K562 (cell line): Measurements from ENCODE around the gene NRXN3. TPM values are rescaled to one million over a fixed set of nuclear protein-coding genes. Genes with fewer than 3 reads are reported as not detected.

ENCODE experiments used
- ATAC-seq: fragments of 200-7000 bp; cut with Tn5 transposase; 3 replicates; pipeline ENCODE4 v1.9.1; 2020; ENCODE audit warnings: moderate library complexity
- BruUV-seq: library from RNA; stranded (reverse); fragments of 400-500 nt; replicated peaks from 2 replicates; lab custom pipeline; 2021; lab: Mats Ljungman, UMichigan
- CTCF ChIA-PET: fragments of 300-600 bp; formaldehyde crosslinking; extraction: SDS; loops from one replicate; lab custom pipeline; 2021; ENCODE audit warnings: low intra/inter-chr PET ratio; lab: Yijun Ruan, JAX
- POLR2A ChIA-PET: fragments of 300-600, 350-650 bp; sonication (Branson Sonifier 250); formaldehyde crosslinking; extraction: SDS; loops from one replicate; lab custom pipeline; 2021; ENCODE audit warnings: antibody characterized with exemption, inconsistent platforms; lab: Yijun Ruan, JAX
- DNase-seq, 4 experiments: peaks; one replicate each; pipeline versions ENCODE4 v3.0.0 to v3.0.0-alpha.2; 2011 to 2018; ENCODE audit warnings: low spot score in 3 of 4, mixed read lengths in 3 of 4; ENCODE audit errors: extremely low read depth in 1 of 4
- FAIRE-seq: peaks from 2 replicates; lab custom pipeline; 2011; peaks lifted over from hg19 to GRCh38; lab: Jason Lieb, UNC
- H2AFZ ChIP-seq: 2 replicates; pipeline ENCODE4 v1.6.0; 2011; ENCODE audit warnings: low read depth, low read length, control low read depth, inconsistent platforms
- H3K27ac ChIP-seq: fragments of 200-600 bp; 3 replicates; pipeline ENCODE4 v1.8.0; 2011; ENCODE audit warnings: low read depth, mild to moderate bottlenecking, control low read depth, inconsistent platforms, low read length, moderate library complexity, mixed read lengths; ENCODE audit errors: extremely low read depth
- H3K27me3 ChIP-seq, 2 experiments: fragments of 300-600 bp in 1 of 2; 2 replicates in 1 of 2; 3 replicates in 1 of 2; pipeline versions ENCODE4 v1.6.0 to v1.8.0; 2011; ENCODE audit warnings: inconsistent platforms in 2 of 2, low read length in 2 of 2, mild to moderate bottlenecking in 1 of 2, mixed read lengths in 1 of 2, moderate library complexity in 1 of 2; ENCODE audit not compliant: control insufficient read depth in 2 of 2, insufficient read depth in 2 of 2
- H3K36me3 ChIP-seq: fragments of 300-600 bp; 3 replicates; pipeline ENCODE4 v1.8.0; 2011; ENCODE audit warnings: mild to moderate bottlenecking, low read length, inconsistent platforms; ENCODE audit not compliant: control insufficient read depth, insufficient read depth
- H3K4me1 ChIP-seq, 2 experiments: fragments of 200-600 bp in 1 of 2; replicated peaks in 1 of 2; 2 replicates in 1 of 2; 3 replicates in 1 of 2; pipeline versions ENCODE4 v1.5.1 to v1.8.0; 2011; ENCODE audit warnings: inconsistent platforms in 2 of 2, low read length in 2 of 2, mild to moderate bottlenecking in 1 of 2, mixed read lengths in 1 of 2, moderate library complexity in 1 of 2; ENCODE audit not compliant: control insufficient read depth in 2 of 2, insufficient read depth in 2 of 2
- H3K4me2 ChIP-seq: 2 replicates; pipeline ENCODE4 v1.6.1; 2011; ENCODE audit warnings: low read length, control low read depth, inconsistent platforms, mixed read lengths; ENCODE audit not compliant: insufficient read depth
- H3K4me3 ChIP-seq: fragments of 200-600 bp; sonication (generic), shearing (Covaris generic); 2 replicates; pipeline ENCODE4 v1.5.1; 2016; ENCODE audit warnings: control low read depth, inconsistent platforms
- H3K79me2 ChIP-seq: fragments of 200-600 bp; 3 replicates; pipeline ENCODE4 v1.8.0; 2011; ENCODE audit warnings: low read length, inconsistent platforms; ENCODE audit not compliant: control insufficient read depth, insufficient read depth
- H3K9ac ChIP-seq, 2 experiments: 2 replicates each; pipeline versions ENCODE4 v1.6.0 to v1.6.1; 2011; ENCODE audit warnings: low read depth in 2 of 2, low read length in 2 of 2, control low read depth in 1 of 2, inconsistent platforms in 1 of 2, mild to moderate bottlenecking in 1 of 2, mixed read lengths in 1 of 2; ENCODE audit not compliant: insufficient read depth in 1 of 2
- H3K9me1 ChIP-seq: one replicate; pipeline ENCODE4 v1.6.0; 2011; ENCODE audit warnings: inconsistent platforms, mild to moderate bottlenecking, low read length, moderate library complexity; ENCODE audit not compliant: control insufficient read depth, insufficient read depth
- H3K9me3 ChIP-seq: replicated peaks from 2 replicates; pipeline ENCODE4 v1.5.1; 2011; ENCODE audit warnings: low read depth, low read length, inconsistent platforms; ENCODE audit not compliant: control insufficient read depth, insufficient read depth
- H4K20me1 ChIP-seq: replicated peaks from 2 replicates; pipeline ENCODE4 v1.6.1; 2011; ENCODE audit warnings: low read length, inconsistent platforms, mixed read lengths; ENCODE audit not compliant: control insufficient read depth, insufficient read depth
- CAMTA2 ChIP-seq: fragments of 250-450 bp; sonication (Bioruptor Pico); conservative IDR thresholded peaks from 2 replicates; pipeline ENCODE4 v1.5.1; 2022
- CHD2 ChIP-seq: IDR thresholded peaks from 2 replicates; pipeline ENCODE4 v1.6.1; 2011; ENCODE audit warnings: low read depth, low read length
- CREB5 ChIP-seq: fragments of 250-450 bp; sonication (Bioruptor Pico); IDR thresholded peaks from 2 replicates; pipeline ENCODE4 v1.5.0; 2020; ENCODE audit warnings: mild to moderate bottlenecking
- GABPB1 ChIP-seq: sonication (generic); formaldehyde crosslinking; IDR thresholded peaks from 2 replicates; pipeline ENCODE4 v1.8.0; 2022; ENCODE audit warnings: mild to moderate bottlenecking, missing genetic modification reagents
- HDAC2 ChIP-seq: fragments of 450-650 bp; IDR thresholded peaks from 2 replicates; pipeline ENCODE4 v1.6.1; 2016; ENCODE audit warnings: mild to moderate bottlenecking
- HMGN3 ChIP-seq: IDR thresholded peaks from 2 replicates; pipeline ENCODE4 v1.6.1; 2011; ENCODE audit warnings: borderline replicate concordance, low read depth, mild to moderate bottlenecking, mixed read lengths, low read length; ENCODE audit not compliant: insufficient read length; ENCODE audit errors: extremely low read depth
- KLF13 ChIP-seq: fragments of 450-650 bp; IDR thresholded peaks from 2 replicates; pipeline ENCODE4 v1.6.1; 2016; ENCODE audit warnings: missing genetic modification characterization, low read depth, mild to moderate bottlenecking, missing compliant biosample characterization, moderate library complexity, borderline replicate concordance
- RCOR1 ChIP-seq, 2 experiments: IDR thresholded peaks; 2 replicates each; pipeline ENCODE4 v1.6.1; 2012; ENCODE audit warnings: low read depth in 2 of 2, low read length in 2 of 2, borderline replicate concordance in 1 of 2, improper control_type of control experiment in 1 of 2
- ZFP36 ChIP-seq: fragments of 150-350 bp; IDR thresholded peaks from 2 replicates; pipeline ENCODE4 v1.6.1; 2018; ENCODE audit warnings: low read length, low read depth; ENCODE audit not compliant: partially characterized antibody
- WGBS: fragments of 100-300 bp; shearing (Covaris generic); methylation state at CpG from one replicate; pipeline ENCODE4 v1.1.6; 2016; ENCODE audit warnings: low coverage, mixed read lengths; ENCODE audit not compliant: insufficient coverage; ENCODE audit errors: missing lambda C conversion rate; 5-methylcytosine and 5-hydroxymethylcytosine counted together
- in situ Hi-C: fragments of 300-500 bp; cut with MboI; formaldehyde crosslinking; loops from 4 replicates; pipeline ENCODE4 v1.15.0; 2018; ENCODE audit warnings: inconsistent platforms, mixed read lengths
- intact Hi-C: fragments of 100-400 bp; cut with micrococcal nuclease; formaldehyde crosslinking; loops from 2 replicates; pipeline ENCODE4 v1.14.2; 2022
- polyA plus RNA-seq, 8 experiments: library from polyadenylated mRNA; depleted of rRNA in 4 of 8; stranded (reverse) in 5 of 8; unstranded in 3 of 8; fragments of >200 nt; fragmentation: Nextera tagmentation in 2 of 8; fragmentation: Illumina TruSeq in 1 of 8; extraction: Ambion mirVana in 2 of 8; extraction: Trizol in 1 of 8; gene quantifications; 2 replicates each; pipeline versions ENCODE4 v1.2.1 to v1.2.3, GENCODE V29; 2011 to 2014; ENCODE audit warnings: inconsistent platforms in 1 of 8, missing spikeins in 1 of 8
- total RNA-seq, 7 experiments: library from RNA; depleted of rRNA in 6 of 7; stranded (reverse); fragments of >200 nt in 6 of 7; fragmentation: Illumina TruSeq in 2 of 7; extraction: Trizol in 2 of 7; gene quantifications; 2 replicates each; pipeline versions ENCODE4 v1.2.1 to v1.2.3, GENCODE V29; 2011 to 2021; ENCODE audit warnings: low replicate concordance in 1 of 7

NRXN3 gene
- total and polyA plus RNA-seq, 9 of the 15 experiments (the other 6 are each of a cell fraction or from before 2014, with no cell fraction given), result 0.09 TPM; not detected in 8

DNA sequence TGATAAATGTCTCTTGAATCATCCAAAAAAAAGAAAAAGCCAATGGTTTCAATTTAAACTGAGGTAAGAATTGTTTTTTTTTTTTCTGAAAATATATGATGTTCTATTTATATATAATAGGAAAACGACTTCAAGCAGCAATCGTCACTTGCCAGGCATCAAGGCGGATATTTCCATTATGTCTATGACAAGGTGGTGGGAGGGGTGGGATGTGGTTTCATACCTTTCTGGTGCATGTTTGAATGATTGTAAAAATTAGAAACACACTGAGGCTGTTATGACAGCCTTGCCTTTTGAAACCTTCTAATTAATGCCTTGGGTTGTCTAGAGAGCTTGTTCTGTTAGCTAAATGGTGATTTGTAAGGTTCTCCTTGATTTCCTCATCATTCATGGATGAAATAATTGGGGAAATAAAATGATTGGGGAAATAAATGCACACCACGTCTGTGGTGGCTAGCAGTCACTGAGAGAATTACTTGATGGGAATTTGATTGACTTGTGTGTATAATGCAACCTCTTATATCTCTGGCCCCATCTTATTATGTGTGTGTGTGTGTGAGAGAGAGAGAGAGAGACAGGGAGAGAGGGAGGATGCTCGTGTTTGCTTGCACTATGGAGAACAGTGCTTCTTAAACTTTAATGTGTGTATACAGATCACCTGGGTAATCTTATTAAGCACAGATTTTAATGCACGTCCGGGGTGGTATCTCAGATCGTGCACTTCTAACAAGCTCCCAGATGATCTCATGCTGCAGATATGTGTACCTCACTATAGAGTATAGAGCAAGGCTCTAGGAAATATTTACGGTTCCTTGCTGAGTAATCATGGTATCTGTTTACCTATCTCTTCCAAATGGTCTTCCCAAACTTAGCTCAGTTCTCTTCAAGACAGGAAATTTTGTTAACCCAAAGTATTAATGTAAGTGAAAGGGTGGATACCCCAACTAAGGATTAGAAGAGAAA, 1538.5 kb downstream of the NRXN3 start:
- ChIA-PET POLR2A (no interaction called here), CTCF (no interaction called here)
- Histone ChIP-seq H2AFZ (no peak overlapping the region), H3K36me3 (no peaks in the 10 kb centered on the region), H3K9me3 (no peaks in the 10 kb centered on the region), H3K4me1 (no peaks in the 10 kb centered on the region), H3K79me2 (no peaks in the 10 kb centered on the region), H3K9me1 (no peaks in the 10 kb centered on the region), H3K27me3 (no peaks in the 10 kb centered on the region), H4K20me1 (no peaks in the 10 kb centered on the region), H3K4me2 (no peak overlapping the region), H3K9ac (no peak overlapping the region), H3K27ac (no peak overlapping the region), H3K4me3 (no peak overlapping the region)
- no peak for FAIRE-seq
- in situ Hi-C loops, result no loop called here
- no TSS peak for BruUV-seq
- TF ChIP-seq GABPB1, result no peak
- no peak for TF ChIP-seq KLF13 (tag)
- TF ChIP-seq CAMTA2 (CRISPR knock-in tag), result no peak
- ATAC-seq, result no peak
- no peak for DNase-seq
- intact Hi-C loops, result no loop called here
- 0% methylated on average over 8 of the region's 9 CpGs for WGBS

- TF ChIP-seq HDAC2 (no peak), HMGN3 (no peak), CHD2 (no peak), CREB5 (CRISPR knock-in tag) (no peak), ZFP36 (no peak), RCOR1 (IDR thresholded peaks at IDR 0.05; ENCODE audit: borderline replicate concordance in 1 of 2, low read depth in 2 of 2, low read length in 2 of 2) (no peak)
- BruUV-seq, result no TSS peak
- intact Hi-C loops, result no loop called here
- ChIA-PET CTCF (no interaction called here), POLR2A (no interaction called here)
- 0% methylated on average over 3 of the region's 3 CpGs for WGBS
- Histone ChIP-seq H3K36me3 (no peaks in the 10 kb centered on the region), H3K9me3 (no peaks in the 10 kb centered on the region), H3K4me3 (no peak overlapping the region), H3K9me1 (no peaks in the 10 kb centered on the region), H3K4me2 (no peak overlapping the region), H3K79me2 (no peaks in the 10 kb centered on the region), H2AFZ (no peak overlapping the region), H3K9ac (no peak overlapping the region), H3K27ac (no peak overlapping the region), H4K20me1 (no peaks in the 10 kb centered on the region), H3K4me1 (no peaks in the 10 kb centered on the region), H3K27me3 (no peaks in the 10 kb centered on the region)
- FAIRE-seq (no peak), DNase-seq (no peak), ATAC-seq (no peak)
- in situ Hi-C loops, result no loop called here
These were observed 1539.4 kb downstream of the NRXN3 start for GRCh38 chr14:79709573-79709972.
